Neural cell (in vitro differentiated cells): ENCODE results near the gene HDAC10. TPM values are rescaled to one million over a fixed set of nuclear protein-coding genes. Genes with fewer than 3 reads are reported as not detected.

Source experiments
- H2AFZ ChIP-seq: fragments of 200-600, 300-800 bp; sonication (generic), shearing (Covaris generic); 2 replicates; pipeline ENCODE4 v1.6.0; 2014; ENCODE audit warnings: low read depth, mild to moderate bottlenecking, antibody characterized with exemption, low read length, moderate library complexity
- H3F3A ChIP-seq: fragments of 200-600 bp; shearing (Covaris generic); 2 replicates; pipeline ENCODE4 v1.6.1; 2016; ENCODE audit warnings: mild to moderate bottlenecking, moderate library complexity, mixed read lengths, antibody characterized with exemption, low read length; ENCODE audit not compliant: insufficient read depth, poor library complexity, severe bottlenecking
- H3K27ac ChIP-seq: fragments of 200-600, 300-800 bp; sonication (generic), shearing (Covaris generic); 2 replicates; pipeline ENCODE4 v1.5.1; 2014; ENCODE audit warnings: mild to moderate bottlenecking, low read length, moderate library complexity
- H3K27me3 ChIP-seq: fragments of 300-800, 200-600 bp; sonication (generic), shearing (Covaris generic); 2 replicates; pipeline ENCODE4 v1.6.0; 2014; ENCODE audit warnings: mild to moderate bottlenecking, low read depth, low read length, moderate library complexity; ENCODE audit not compliant: insufficient read depth
- H3K36me3 ChIP-seq: fragments of 300-800, 200-600 bp; sonication (generic), shearing (Covaris generic); 2 replicates; pipeline ENCODE4 v1.5.1; 2014; ENCODE audit warnings: mild to moderate bottlenecking, antibody characterized with exemption, low read length, moderate library complexity; ENCODE audit not compliant: insufficient read depth
- H3K4me2 ChIP-seq: fragments of 300-800, 200-600 bp; sonication (generic), shearing (Covaris generic); 2 replicates; pipeline ENCODE4 v1.6.0; 2014; ENCODE audit warnings: mild to moderate bottlenecking, low read length
- H3K4me3 ChIP-seq: fragments of 300-800, 200-600 bp; sonication (generic), shearing (Covaris generic); 2 replicates; pipeline ENCODE4 v1.5.1; 2014; ENCODE audit warnings: mild to moderate bottlenecking, low read length, moderate library complexity
- H3K79me2 ChIP-seq: fragments of 200-600 bp; shearing (Covaris generic); replicated peaks from 2 replicates; pipeline ENCODE4 v1.6.0; 2014; ENCODE audit warnings: mild to moderate bottlenecking, low read length, moderate library complexity; ENCODE audit not compliant: insufficient read depth
- H3K9ac ChIP-seq: fragments of 300-800, 200-600 bp; sonication (generic), shearing (Covaris generic); 2 replicates; pipeline ENCODE4 v1.6.1; 2016; ENCODE audit warnings: mild to moderate bottlenecking, low read length, mixed read lengths
- H3K9me2 ChIP-seq: fragments of 200-600 bp; shearing (Covaris generic); 2 replicates; pipeline ENCODE4 v1.6.1; 2016; ENCODE audit warnings: mild to moderate bottlenecking, low read length, mixed read lengths; ENCODE audit not compliant: insufficient read depth
- H3K9me3 ChIP-seq: fragments of 200-600, 300-800 bp; sonication (generic), shearing (Covaris generic); 2 replicates; pipeline ENCODE4 v1.6.1; 2016; ENCODE audit warnings: mild to moderate bottlenecking, mixed run types, low read length, moderate library complexity, mixed read lengths
- H4K20me1 ChIP-seq: fragments of 200-600 bp; shearing (Covaris generic); 2 replicates; pipeline ENCODE4 v1.6.1; 2016; ENCODE audit warnings: mild to moderate bottlenecking, mixed run types; ENCODE audit not compliant: insufficient read depth
- CTCF ChIP-seq: fragments of 450-650 bp; IDR thresholded peaks from 2 replicates; pipeline ENCODE4 v1.5.1; 2014; ENCODE audit warnings: antibody characterized with exemption, mild to moderate bottlenecking, moderate library complexity; ENCODE audit not compliant: poor library complexity, severe bottlenecking
- EP300 ChIP-seq: fragments of 450-650 bp; conservative IDR thresholded peaks from 2 replicates; pipeline ENCODE4 v1.6.1; 2014; ENCODE audit warnings: antibody characterized with exemption, mild to moderate bottlenecking, moderate library complexity; ENCODE audit not compliant: poor library complexity, severe bottlenecking
- EZH2 ChIP-seq: fragments of 200-600, 300-800 bp; shearing (Covaris generic), sonication (generic); IDR thresholded peaks from 2 replicates; pipeline ENCODE4 v1.6.1; 2014; ENCODE audit warnings: antibody characterized with exemption, low read length, borderline replicate concordance, mild to moderate bottlenecking; ENCODE audit not compliant: insufficient read depth, poor library complexity, severe bottlenecking
- MXI1 ChIP-seq: fragments of 450-650 bp; conservative IDR thresholded peaks from 2 replicates; pipeline ENCODE4 v1.6.1; 2014; ENCODE audit warnings: antibody characterized with exemption, mild to moderate bottlenecking; ENCODE audit not compliant: poor library complexity, severe bottlenecking
- POLR2AphosphoS5 ChIP-seq: IDR thresholded peaks from 2 replicates; pipeline ENCODE4 v1.6.1; 2012
- RAD21 ChIP-seq: fragments of 450-650 bp; conservative IDR thresholded peaks from 2 replicates; pipeline ENCODE4 v1.6.1; 2014; ENCODE audit warnings: antibody characterized with exemption, mild to moderate bottlenecking, moderate library complexity
- REST ChIP-seq: IDR thresholded peaks from 2 replicates; pipeline ENCODE4 v1.6.1; 2012; ENCODE audit warnings: borderline replicate concordance
- SMC3 ChIP-seq: fragments of 450-650 bp; conservative IDR thresholded peaks from 2 replicates; pipeline ENCODE4 v1.6.1; 2014; ENCODE audit warnings: antibody characterized with exemption, mild to moderate bottlenecking, moderate library complexity; ENCODE audit not compliant: poor library complexity
- TAF1 ChIP-seq: IDR thresholded peaks from 2 replicates; pipeline ENCODE4 v1.6.1; 2012; ENCODE audit warnings: low read depth
- polyA plus RNA-seq: library from polyadenylated mRNA; depleted of rRNA; stranded (reverse); fragments of >200 nt; gene quantifications from 2 replicates; pipeline ENCODE4 v1.2.3, GENCODE V29; 2014

HDAC10 gene
- polyA plus RNA-seq, 1 donor from 2014 or later, result 39.1 TPM

- Histone ChIP-seq H3K4me2 (no peak overlapping the region), H2AFZ (no peak overlapping the region), H3K4me3 (no peak overlapping the region), H3K9me3 (no peaks in the 10 kb centered on the region), H3K36me3 (no peaks in the 10 kb centered on the region), H3K27ac (no peak overlapping the region), H3F3A (no peaks in the 10 kb centered on the region), H4K20me1 (no peaks in the 10 kb centered on the region), H3K9me2 (no peaks in the 10 kb centered on the region), H3K79me2 (no peaks in the 10 kb centered on the region), H3K27me3 (no peaks in the 10 kb centered on the region), H3K9ac (no peak overlapping the region)
- TF ChIP-seq CTCF (no peak), SMC3 (no peak), REST (no peak), TAF1 (no peak), MXI1 (no peak), POLR2AphosphoS5 (no peak), EZH2 (no peak), EP300 (no peak), RAD21 (no peak)
These were observed 29.8 kb upstream of the HDAC10 start for GRCh38 chr22:50280708-50281383.

GRCh38 chr22:50280022-50280707 lies 29.1 kb upstream of the HDAC10 start:
- no peaks in the 10 kb centered on the region for H3K27me3 ChIP-seq
- no peak for TF ChIP-seq EZH2
- no peaks in the 10 kb centered on the region for H4K20me1 ChIP-seq
- H3F3A ChIP-seq, result no peaks in the 10 kb centered on the region
- H3K36me3 ChIP-seq, result no peaks in the 10 kb centered on the region
- H2AFZ ChIP-seq, result no peak overlapping the region
- H3K9me3 ChIP-seq, result no peaks in the 10 kb centered on the region
- no peaks in the 10 kb centered on the region for H3K9me2 ChIP-seq
- no peak overlapping the region for H3K4me3 ChIP-seq
- H3K4me2 ChIP-seq, result no peak overlapping the region
- H3K27ac ChIP-seq, result no peak overlapping the region
- H3K79me2 ChIP-seq, result no peaks in the 10 kb centered on the region
- H3K9ac ChIP-seq, result no peak overlapping the region
